Esophagus squamous epithelium (tissue), 5 donors: ENCODE measurements around the gene KRTAP12-3. TPM values are rescaled to one million over a fixed set of nuclear protein-coding genes. Genes with fewer than 3 reads are reported as not detected.

ENCODE experiments used
- DNase-seq: peaks from one replicate; lab custom pipeline; 2025; lab: John Stamatoyannopoulos, UW
- H3K27ac ChIP-seq, 4 donors: fragments of 200-600 bp; sonication (generic); one replicate each; pipeline ENCODE4 v1.5.1; 2016 to 2019; ENCODE audit warnings: mild to moderate bottlenecking in 1 of 4
- H3K27me3 ChIP-seq, 4 donors: fragments of 200-600 bp; sonication (generic); 1 replicate in 3 of 4; 2 replicates in 1 of 4; pipeline versions ENCODE4 v1.5.1 to v1.6.0; 2017 to 2021; ENCODE audit warnings: antibody characterized with exemption in 1 of 4
- H3K36me3 ChIP-seq, 3 donors: fragments of 200-600 bp; sonication (generic); one replicate each; pipeline ENCODE4 v1.5.1; 2016 to 2019
- H3K4me1 ChIP-seq, 3 donors: fragments of 200-600 bp; sonication (generic); one replicate each; pipeline ENCODE4 v1.5.1; 2017 to 2019
- H3K4me3 ChIP-seq, 4 donors: fragments of 200-600 bp; sonication (generic); 1 replicate in 3 of 4; 2 replicates in 1 of 4; pipeline ENCODE4 v1.5.1; 2016 to 2019; ENCODE audit warnings: mild to moderate bottlenecking in 2 of 4, moderate library complexity in 1 of 4
- H3K9me3 ChIP-seq, 3 donors: fragments of 200-600 bp; sonication (generic); one replicate each; pipeline ENCODE4 v1.5.1; 2016 to 2019
- POLR2A ChIP-seq, 4 donors: fragments of 450-650 bp; IDR thresholded peaks; one replicate each; pipeline ENCODE4 v1.6.1; 2017; ENCODE audit warnings: antibody characterized with exemption in 4 of 4, mild to moderate bottlenecking in 4 of 4, moderate library complexity in 3 of 4
- WGBS, 2 donors: methylation state at CpG; one replicate each; pipeline ENCODE4 v1.1.5; 2018; 5-methylcytosine and 5-hydroxymethylcytosine counted together
- intact Hi-C: fragments of 100-400 bp; cut with DNase I; formaldehyde crosslinking; loops from one replicate; pipeline ENCODE4 v1.15.0; 2022
- total RNA-seq, 4 donors: library from RNA; depleted of rRNA; stranded (reverse); fragments of >200 nt; gene quantifications; one replicate each; pipeline ENCODE4 v1.1.0, GENCODE V29; 2016
- TF ChIP-seq, protein P1 (sequence below), 6 experiments: fragments of 450-650 bp in 4 of 6; fragments of 200-600 bp in 2 of 6; sonication (generic) in 2 of 6; IDR thresholded peaks; one replicate each; pipeline ENCODE4 v1.5.1; 2016 to 2019; ENCODE audit warnings: antibody characterized with exemption in 6 of 6, mild to moderate bottlenecking in 4 of 6, moderate library complexity in 4 of 6
- donor health status: DM: yes; HTN: yes; CAD: no.

Gene KRTAP12-3
- total RNA-seq, 4 donors from 2014 or later: not detected

DNA sequence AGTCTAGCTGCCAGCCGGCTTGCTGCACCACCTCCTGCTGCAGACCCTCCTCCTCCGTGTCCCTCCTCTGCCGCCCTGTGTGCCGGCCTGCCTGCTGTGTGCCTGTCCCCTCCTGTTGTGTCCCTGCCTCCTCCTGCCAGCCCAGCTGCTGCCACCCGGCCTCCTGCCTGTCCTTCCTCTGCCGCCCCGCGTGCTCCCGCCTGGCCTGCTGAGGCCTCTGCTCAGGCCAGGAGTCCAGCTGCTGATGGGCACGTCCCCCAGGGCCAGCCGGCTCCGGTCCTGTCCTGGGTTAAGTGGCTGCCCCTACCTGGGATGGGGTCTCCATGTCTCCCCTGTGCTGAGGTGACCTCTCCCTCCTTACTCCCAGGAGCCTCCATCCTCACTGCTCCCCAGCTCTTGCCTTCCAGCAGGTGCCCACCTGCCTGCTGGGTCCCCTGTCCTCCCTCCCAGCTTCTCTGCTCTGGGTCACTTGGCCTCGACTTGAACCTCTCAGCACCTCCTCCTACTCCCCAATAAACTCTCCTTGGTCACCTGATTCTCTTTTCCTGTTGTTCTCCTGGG is 45.0 kb upstream of the KRTAP12-3 start:
- Histone ChIP-seq H3K4me3 (no peak overlapping the region), H3K27ac (no peak overlapping the region), H3K4me1 (no peaks in the 10 kb centered on the region), H3K27me3 (peaks cover 0 to 60% (median 0%) of the 10 kb centered on the region in 4 donors), H3K36me3 (no peaks in the 10 kb centered on the region), H3K9me3 (peaks cover 0 to 21% (median 0%) of the 10 kb centered on the region in 3 donors)
- WGBS, 2 donors: 15 to 91% methylated on average over 1 to 6 of the region's 13 CpGs
- TF ChIP-seq POLR2A (IDR thresholded peaks at IDR 0.05): no peak
- TF ChIP-seq, protein P1, sequence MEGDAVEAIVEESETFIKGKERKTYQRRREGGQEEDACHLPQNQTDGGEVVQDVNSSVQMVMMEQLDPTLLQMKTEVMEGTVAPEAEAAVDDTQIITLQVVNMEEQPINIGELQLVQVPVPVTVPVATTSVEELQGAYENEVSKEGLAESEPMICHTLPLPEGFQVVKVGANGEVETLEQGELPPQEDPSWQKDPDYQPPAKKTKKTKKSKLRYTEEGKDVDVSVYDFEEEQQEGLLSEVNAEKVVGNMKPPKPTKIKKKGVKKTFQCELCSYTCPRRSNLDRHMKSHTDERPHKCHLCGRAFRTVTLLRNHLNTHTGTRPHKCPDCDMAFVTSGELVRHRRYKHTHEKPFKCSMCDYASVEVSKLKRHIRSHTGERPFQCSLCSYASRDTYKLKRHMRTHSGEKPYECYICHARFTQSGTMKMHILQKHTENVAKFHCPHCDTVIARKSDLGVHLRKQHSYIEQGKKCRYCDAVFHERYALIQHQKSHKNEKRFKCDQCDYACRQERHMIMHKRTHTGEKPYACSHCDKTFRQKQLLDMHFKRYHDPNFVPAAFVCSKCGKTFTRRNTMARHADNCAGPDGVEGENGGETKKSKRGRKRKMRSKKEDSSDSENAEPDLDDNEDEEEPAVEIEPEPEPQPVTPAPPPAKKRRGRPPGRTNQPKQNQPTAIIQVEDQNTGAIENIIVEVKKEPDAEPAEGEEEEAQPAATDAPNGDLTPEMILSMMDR (IDR thresholded peaks at IDR 0.05): no peak
- intact Hi-C loops: no loop called here
- DNase-seq: no peak

DNA sequence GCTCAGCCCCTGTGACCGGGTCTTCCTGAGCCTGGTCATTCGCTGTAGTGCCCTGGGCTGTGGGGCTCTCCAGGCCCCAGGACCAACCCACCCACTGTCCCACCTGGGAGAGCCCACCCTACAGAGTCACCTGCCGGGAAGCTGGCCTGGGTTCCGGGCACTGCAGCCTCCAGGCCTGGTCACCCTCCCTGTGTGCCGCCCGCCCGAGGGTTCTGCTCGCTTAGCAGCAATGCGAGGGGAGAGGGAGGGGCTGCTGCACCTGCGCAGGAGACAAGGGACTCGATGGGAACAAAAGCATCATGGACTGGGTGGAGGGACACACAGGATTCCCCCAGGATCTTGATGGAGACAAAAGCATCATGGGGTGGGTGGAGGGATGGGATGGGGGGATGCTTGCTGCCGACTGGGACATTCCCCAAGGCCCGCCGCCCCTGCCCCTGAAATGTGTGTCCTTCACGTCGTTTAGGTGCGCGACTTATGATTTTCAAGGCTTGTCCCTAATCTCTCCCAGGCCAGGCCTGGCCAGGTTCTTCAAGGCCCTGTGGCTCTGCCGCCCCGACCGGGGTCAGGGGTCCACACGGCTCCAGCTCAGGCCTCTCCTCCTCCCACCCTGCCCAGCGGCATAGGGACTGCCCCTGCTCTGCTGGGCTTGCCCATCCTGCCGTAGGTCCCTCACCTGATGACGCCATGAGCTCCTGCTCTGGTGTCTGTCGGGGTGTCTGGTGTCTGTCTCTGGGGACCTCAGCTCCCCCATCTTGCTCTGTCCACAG is 44.2 kb upstream of the KRTAP12-3 start:
- 85% methylated on average over 8 of the region's 26 CpGs; no CpG with 5 or more reads in 1 of the 2 donors for WGBS, 2 donors
- Histone ChIP-seq H3K4me1 (no peaks in the 10 kb centered on the region), H3K27ac (no peak overlapping the region), H3K9me3 (peaks cover 0 to 21% (median 0%) of the 10 kb centered on the region in 3 donors), H3K36me3 (no peaks in the 10 kb centered on the region), H3K27me3 (peaks cover 0 to 65% (median 0%) of the 10 kb centered on the region in 4 donors), H3K4me3 (no peak overlapping the region)
- intact Hi-C loops: no loop called here
- DNase-seq: no peak
- no peak for TF ChIP-seq POLR2A (IDR thresholded peaks at IDR 0.05)
- TF ChIP-seq, protein P1 (IDR thresholded peaks at IDR 0.05): no peak

DNA sequence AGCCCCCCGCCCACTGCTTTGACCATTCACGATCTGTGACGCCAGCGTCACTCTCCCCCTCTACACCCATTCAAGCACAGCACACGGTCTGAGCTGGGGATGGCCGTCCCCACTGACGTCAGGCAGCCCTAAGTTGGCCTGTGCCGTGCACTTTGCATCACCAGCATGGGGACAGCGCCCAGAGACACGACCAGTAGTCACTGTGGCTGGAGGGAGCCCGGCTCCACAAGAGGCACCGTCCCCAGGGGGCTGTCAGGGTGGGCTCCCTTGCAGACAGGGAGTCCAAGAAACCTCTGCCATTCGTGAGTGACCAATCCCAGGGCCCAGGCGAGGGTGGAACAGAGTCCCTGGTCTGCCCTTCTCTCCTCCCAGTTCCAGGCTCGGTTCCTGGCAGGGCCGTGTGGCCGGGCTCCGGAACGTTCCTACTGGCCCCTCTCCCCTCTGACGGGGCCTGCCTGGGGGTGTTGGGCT is 43.5 kb upstream of the KRTAP12-3 start:
- DNase-seq: no peak
- Histone ChIP-seq H3K27me3 (peaks cover 0 to 66% (median 0%) of the 10 kb centered on the region in 4 donors), H3K4me3 (no peak overlapping the region), H3K4me1 (no peaks in the 10 kb centered on the region), H3K27ac (no peak overlapping the region), H3K9me3 (peaks cover 0 to 20% (median 0%) of the 10 kb centered on the region in 3 donors), H3K36me3 (no peaks in the 10 kb centered on the region)
- intact Hi-C loops: no loop called here
- TF ChIP-seq POLR2A (IDR thresholded peaks at IDR 0.05): no peak
- TF ChIP-seq, protein P1 (IDR thresholded peaks at IDR 0.05): no peak
- 78 to 100% methylated on average over 1 to 5 of the region's 20 CpGs for WGBS, 2 donors

DNA sequence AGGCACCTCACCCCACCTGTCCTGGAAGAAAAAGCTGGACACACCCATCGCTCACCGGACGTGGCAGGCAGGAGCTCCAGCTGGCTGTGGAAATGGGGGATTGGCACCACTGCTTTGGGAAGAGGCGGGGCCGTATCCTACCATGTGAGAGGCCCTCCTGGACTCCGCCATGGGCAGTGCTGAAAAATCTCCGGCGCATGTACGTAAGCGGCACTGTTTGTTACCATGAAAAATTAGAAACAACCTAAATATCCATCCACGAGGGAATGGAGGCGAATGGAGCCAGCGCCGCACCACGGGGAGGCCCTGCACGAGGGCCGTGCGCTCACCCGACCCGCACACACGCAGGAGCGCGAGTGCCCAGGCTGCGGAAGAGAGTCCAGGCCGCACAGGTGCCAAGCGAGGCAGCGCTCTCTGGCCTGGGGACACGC is 42.8 kb upstream of the KRTAP12-3 start:
- WGBS, 2 donors: 59 to 79% methylated on average over 7 to 26 of the region's 28 CpGs
- TF ChIP-seq, protein P1 (IDR thresholded peaks at IDR 0.05): no peak
- no peak for TF ChIP-seq POLR2A (IDR thresholded peaks at IDR 0.05)
- Histone ChIP-seq H3K4me3 (no peak overlapping the region), H3K36me3 (no peaks in the 10 kb centered on the region), H3K27ac (no peak overlapping the region), H3K9me3 (peaks cover 0 to 21% (median 0%) of the 10 kb centered on the region in 3 donors), H3K4me1 (no peaks in the 10 kb centered on the region), H3K27me3 (peaks cover 0 to 64% (median 0%) of the 10 kb centered on the region in 4 donors)
- no peak for DNase-seq
- intact Hi-C loops: no loop called here

DNA sequence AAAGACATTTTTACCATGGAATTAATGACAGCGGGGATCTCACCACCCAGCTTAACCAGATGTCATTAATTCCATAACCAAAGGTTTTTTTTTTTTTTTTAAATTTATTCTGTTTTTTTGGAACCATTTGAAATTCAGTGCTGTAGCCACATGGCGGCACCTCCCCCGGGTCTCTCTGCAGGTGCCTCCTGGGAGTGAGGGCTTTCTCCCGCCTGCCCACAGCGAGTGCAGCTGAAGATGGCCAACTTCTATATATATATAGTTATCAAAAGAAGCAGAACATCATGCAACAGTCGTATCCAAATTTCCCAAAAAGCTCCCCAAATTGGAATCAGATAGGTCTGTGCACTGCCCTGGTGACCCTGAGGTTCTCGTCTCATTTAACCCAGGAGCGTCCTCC is 42.3 kb upstream of the KRTAP12-3 start:
- Histone ChIP-seq H3K27me3 (peaks cover 0 to 64% (median 0%) of the 10 kb centered on the region in 4 donors), H3K9me3 (peaks cover 0 to 19% (median 0%) of the 10 kb centered on the region in 3 donors), H3K36me3 (no peaks in the 10 kb centered on the region), H3K4me3 (no peak overlapping the region), H3K4me1 (no peaks in the 10 kb centered on the region), H3K27ac (no peak overlapping the region)
- WGBS, 2 donors: 54 to 71% methylated on average over 6 of the region's 8 CpGs
- DNase-seq: no peak
- intact Hi-C loops: no loop called here
- TF ChIP-seq POLR2A (IDR thresholded peaks at IDR 0.05): no peak
- TF ChIP-seq, protein P1 (IDR thresholded peaks at IDR 0.05): no peak
